Measurements from ENCODE around the gene RBM10.
"Not testable (repeated sequence)": the region's sequence is repeated elsewhere in the genome, so short reads cannot be mapped to it uniquely, and the experiment has no call there.

Gene RBM10

GRCh38 chrX:47144626-47145394 lies at the start of gene RBM10, which contains the start of gene NDUFB11:
Gene RBM10 (plus strand): TSS chrX:47145221. CDS start chrX:47147482, 2,261 bp downstream.
Gene NDUFB11 (minus strand): TSS chrX:47144702. CDS start chrX:47144679, 23 bp downstream.
- peak; percentile 96 for DNase-seq

- no peak for DNase-seq
Measured at GRCh38 chrX:47097018-47097417, 48.0 kb upstream of the RBM10 start.

- no peak for DNase-seq
Measured at GRCh38 chrX:47098338-47099094, 46.5 kb upstream of the RBM10 start.

GRCh38 chrX:47101206-47101605 lies 43.8 kb upstream of the RBM10 start:
- DNase-seq, result no peak

- DNase-seq, result not testable (repeated sequence)
Measured at GRCh38 chrX:47110936-47111615, 33.9 kb upstream of the RBM10 start.

GRCh38 chrX:47112316-47112954 lies 32.6 kb upstream of the RBM10 start:
- DNase-seq, result no peak

GRCh38 chrX:47116551-47117110 lies 28.4 kb upstream of the RBM10 start:
- DNase-seq, result not testable (repeated sequence)

- DNase-seq, result not testable (repeated sequence)
Measured at GRCh38 chrX:47124466-47124865, 20.6 kb upstream of the RBM10 start.

GRCh38 chrX:47129157-47129898 lies 15.7 kb upstream of the RBM10 start:
- peak; percentile 97 for DNase-seq

- no peak for DNase-seq
Measured at GRCh38 chrX:47129899-47130358, 15.1 kb upstream of the RBM10 start.

GRCh38 chrX:47133493-47133892 lies 11.5 kb upstream of the RBM10 start:
- DNase-seq, result no peak

- DNase-seq, result not testable (repeated sequence)
Measured at GRCh38 chrX:47135650-47136049, 9.4 kb upstream of the RBM10 start.

GRCh38 chrX:47138171-47138570 lies 6.8 kb upstream of the RBM10 start:
- DNase-seq, result no peak

GRCh38 chrX:47143894-47144625 lies 961 bp upstream of the RBM10 start:
- peak; percentile 35 for DNase-seq

- peak; percentile 55 for DNase-seq
Measured at GRCh38 chrX:47145395-47146120, 537 bp downstream of the RBM10 start.

- no peak for DNase-seq
Measured at GRCh38 chrX:47146121-47146935, 1.3 kb downstream of the RBM10 start.

GRCh38 chrX:47146936-47147859 lies 2.2 kb downstream of the RBM10 start:
- DNase-seq, result no peak

GRCh38 chrX:47148946-47149345 lies 3.9 kb downstream of the RBM10 start:
- DNase-seq, result no peak

All from NCI-H1694 treated with DMSO at 0.1 percent for 48 hours (cell line).